Subcutaneous abdominal adipose tissue (tissue), 5 donors: ENCODE data around the gene TMEM121.

Source experiments
- H3K27ac ChIP-seq: one replicate; pipeline ENCODE4 v1.7.0; 2013; ENCODE audit warnings: low read depth, mild to moderate bottlenecking, inconsistent platforms, low read length, moderate library complexity
- H3K27me3 ChIP-seq, 5 donors: one replicate each; pipeline ENCODE4 v1.7.0; 2013; ENCODE audit warnings: low read length in 5 of 5, inconsistent platforms in 1 of 5; ENCODE audit not compliant: control insufficient read depth in 5 of 5, insufficient read depth in 4 of 5
- H3K36me3 ChIP-seq, 5 donors: one replicate each; pipeline ENCODE4 v1.7.0; 2013; ENCODE audit warnings: low read length in 5 of 5; ENCODE audit not compliant: control insufficient read depth in 5 of 5, insufficient read depth in 5 of 5
- H3K4me1 ChIP-seq, 5 donors: one replicate each; pipeline ENCODE4 v1.7.0; 2013; ENCODE audit warnings: low read length in 5 of 5, mild to moderate bottlenecking in 3 of 5, moderate library complexity in 1 of 5; ENCODE audit not compliant: control insufficient read depth in 5 of 5, insufficient read depth in 5 of 5
- H3K4me3 ChIP-seq, 5 donors: one replicate each; pipeline ENCODE4 v1.7.0; 2013; ENCODE audit warnings: low read length in 5 of 5, low read depth in 1 of 5
- H3K9ac ChIP-seq, 5 donors: one replicate each; pipeline ENCODE4 v1.7.0; 2013; ENCODE audit warnings: low read length in 5 of 5, mild to moderate bottlenecking in 4 of 5, moderate library complexity in 3 of 5
- H3K9me3 ChIP-seq, 5 donors: one replicate each; pipeline ENCODE4 v1.7.0; 2013; ENCODE audit warnings: low read length in 5 of 5; ENCODE audit not compliant: control insufficient read depth in 5 of 5
- donor health status: healthy.
- donor health status: healthy.
- donor health status: healthy.
- donor health status: healthy.
- donor health status: healthy.

TMEM121 gene

DNA sequence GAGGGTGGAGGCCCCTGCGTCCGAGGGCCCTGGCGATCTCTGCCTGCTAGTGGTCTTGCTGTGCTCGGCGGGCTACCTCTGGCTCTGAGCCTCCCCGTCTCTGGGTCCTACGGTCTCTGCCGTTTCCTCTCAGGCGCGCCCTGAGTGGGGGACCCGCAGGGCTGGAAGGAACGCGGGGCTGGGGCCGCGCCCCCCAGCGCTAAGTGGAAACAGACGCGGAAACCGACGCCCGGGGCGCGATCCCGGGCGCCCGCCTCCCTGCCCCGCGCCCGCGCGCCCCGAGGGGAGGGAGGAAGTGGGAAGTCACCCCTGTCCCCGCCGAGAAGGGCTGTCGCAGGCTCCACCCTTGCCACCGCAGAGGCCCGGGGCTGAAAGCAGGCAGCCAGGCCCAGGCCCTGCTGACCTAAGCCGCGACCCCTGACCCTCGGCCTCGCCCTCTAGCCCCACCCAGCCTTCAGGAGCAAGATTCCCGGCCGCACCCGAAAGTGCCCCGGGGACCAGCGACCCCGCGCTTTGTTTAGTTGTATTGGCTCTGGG, 38.9 kb upstream of the TMEM121 start:
- peak overlapping the region in 4 of 5 donors; percentile 58 to 75 (median 66) for H3K9ac ChIP-seq
- H3K9me3 ChIP-seq, result no peaks in the 10 kb centered on the region
- H3K4me3 ChIP-seq, result peak overlapping the region in 4 of 5 donors; percentile 67 to 84 (median 77)
- peaks cover 13 to 88% (median 76%) of the 10 kb centered on the region in 5 donors for H3K4me1 ChIP-seq
- peaks cover 0 to 8% (median 4%) of the 10 kb centered on the region in 5 donors for H3K36me3 ChIP-seq
- no peak overlapping the region for H3K27ac ChIP-seq
- H3K27me3 ChIP-seq, result peaks cover 0 to 3% (median 0%) of the 10 kb centered on the region in 5 donors

DNA sequence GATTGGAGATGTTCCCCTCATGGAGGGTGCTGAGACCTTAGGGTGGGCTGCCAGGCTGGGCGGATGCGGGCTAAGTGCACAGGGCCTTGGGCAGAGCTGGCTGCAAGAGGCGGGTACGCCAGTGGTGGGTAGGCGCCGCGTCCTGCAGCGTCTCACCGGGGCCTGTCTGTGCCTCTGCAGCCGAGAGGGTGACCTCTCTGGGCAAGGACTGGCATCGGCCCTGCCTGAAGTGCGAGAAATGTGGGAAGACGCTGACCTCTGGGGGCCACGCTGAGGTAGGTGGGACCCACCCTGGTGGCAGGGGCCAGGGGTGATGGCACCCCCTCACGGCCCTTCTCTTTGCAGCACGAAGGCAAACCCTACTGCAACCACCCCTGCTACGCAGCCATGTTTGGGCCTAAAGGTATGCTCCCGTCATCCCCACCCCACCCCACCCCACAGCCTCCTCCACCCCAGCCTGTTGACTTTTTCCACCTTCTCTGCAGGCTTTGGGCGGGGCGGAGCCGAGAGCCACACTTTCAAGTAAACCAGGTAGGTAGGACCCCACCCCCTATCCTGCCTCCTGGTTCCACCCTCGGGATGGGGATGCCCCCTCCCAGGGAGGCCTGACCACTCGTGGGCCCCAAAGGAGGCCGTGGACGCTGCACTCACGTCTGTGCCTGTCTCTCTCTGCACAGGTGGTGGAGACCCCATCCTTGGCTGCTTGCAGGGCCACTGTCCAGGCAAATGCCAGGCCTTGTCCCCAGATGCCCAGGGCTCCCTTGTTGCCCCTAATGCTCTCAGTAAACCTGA, 38.2 kb upstream of the TMEM121 start:
- Histone ChIP-seq H3K4me3 (peak overlapping the region; percentile 55 to 84 (median 75)), H3K27ac (peak overlapping the region; percentile 41), H3K27me3 (peaks cover 0 to 3% (median 0%) of the 10 kb centered on the region in 5 donors), H3K4me1 (peaks cover 11 to 82% (median 69%) of the 10 kb centered on the region in 5 donors), H3K9ac (peak overlapping the region in 4 of 5 donors; percentile 58 to 75 (median 66)), H3K36me3 (peaks cover 0 to 14% (median 9%) of the 10 kb centered on the region in 5 donors), H3K9me3 (no peaks in the 10 kb centered on the region)

DNA sequence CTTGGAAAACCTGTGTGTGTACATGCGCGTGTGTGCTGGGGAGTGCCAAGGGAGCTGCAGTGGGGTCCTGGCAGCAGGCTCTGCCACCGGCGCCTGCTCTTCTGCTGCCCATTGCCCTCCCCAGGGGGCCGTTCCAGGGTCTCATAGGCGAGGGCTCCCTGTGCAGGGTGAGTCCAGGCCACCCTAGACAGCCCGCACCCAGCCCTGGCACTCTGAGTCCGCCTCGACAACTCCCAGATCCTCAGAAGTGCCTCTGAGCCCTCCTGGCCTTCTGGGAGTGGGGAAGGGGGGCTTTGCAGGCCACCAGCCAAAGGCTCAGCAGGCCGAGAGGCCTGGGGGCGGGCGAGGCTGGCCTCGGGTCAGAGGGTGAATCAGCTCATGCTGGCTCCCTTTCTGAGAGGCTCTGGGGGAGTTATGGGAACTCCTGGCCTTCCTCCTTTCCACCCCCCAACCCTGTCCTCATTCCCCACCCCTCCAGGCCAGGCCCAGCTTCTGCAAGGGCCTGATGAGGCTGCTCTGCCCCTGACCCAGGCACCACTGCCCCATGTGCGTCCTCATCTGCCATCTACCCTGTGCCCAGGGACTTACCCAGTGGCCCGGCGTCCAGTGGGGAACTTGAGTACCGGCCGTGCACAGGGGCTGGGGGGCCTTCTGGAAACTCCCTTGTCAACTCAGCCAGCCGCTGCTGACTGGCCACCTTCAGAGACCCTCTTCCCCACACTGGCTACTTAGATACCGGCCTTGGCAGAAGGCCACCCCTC, 37.4 kb upstream of the TMEM121 start:
- Histone ChIP-seq H3K36me3 (peaks cover 0 to 18% (median 9%) of the 10 kb centered on the region in 5 donors), H3K27me3 (peaks cover 0 to 3% (median 0%) of the 10 kb centered on the region in 5 donors), H3K4me1 (peaks cover 11 to 74% (median 62%) of the 10 kb centered on the region in 5 donors), H3K9me3 (no peaks in the 10 kb centered on the region), H3K9ac (peak overlapping the region in 4 of 5 donors; percentile 12 to 59 (median 35)), H3K4me3 (peak overlapping the region; percentile 55 to 84 (median 75)), H3K27ac (peak overlapping the region; percentile 41)

DNA sequence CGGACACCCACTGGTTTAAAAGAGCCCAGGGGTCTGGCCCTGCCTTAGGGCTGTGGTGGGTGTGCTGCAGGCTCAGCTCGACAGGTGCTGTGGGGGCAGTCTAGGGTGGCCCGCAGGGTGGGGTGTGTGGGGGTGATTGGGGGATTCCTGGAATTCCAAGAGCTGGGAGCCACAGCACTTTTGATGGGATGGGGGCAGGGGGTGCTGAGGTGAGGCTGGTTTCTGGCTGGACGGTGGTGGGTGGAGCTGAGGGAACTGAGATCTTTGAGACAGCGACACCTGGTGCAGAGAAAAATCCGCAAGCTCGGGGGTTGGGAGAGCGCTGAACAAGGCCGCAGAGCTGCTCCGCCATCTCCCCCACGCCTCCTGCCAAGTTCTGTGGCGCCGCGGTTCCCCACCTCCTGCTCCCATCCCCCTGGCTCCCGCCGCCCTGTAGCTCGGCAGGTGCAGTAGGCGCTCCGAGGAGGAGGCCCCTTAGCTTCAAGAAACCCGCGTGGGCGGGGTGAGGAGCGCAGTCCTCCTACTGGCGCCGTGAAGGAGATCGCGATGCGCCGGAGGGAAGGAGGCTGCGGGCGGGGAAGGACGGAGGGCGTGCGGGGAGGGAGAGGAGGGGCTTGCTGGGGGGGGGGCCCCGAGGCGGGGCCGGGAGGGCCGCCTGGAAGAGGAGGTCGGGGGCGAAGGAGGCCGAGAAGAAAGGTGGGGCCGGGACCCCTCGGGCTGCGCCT, 36.7 kb upstream of the TMEM121 start:
- Histone ChIP-seq H3K27me3 (peaks cover 0 to 3% (median 0%) of the 10 kb centered on the region in 5 donors), H3K4me1 (peaks cover 5 to 66% (median 54%) of the 10 kb centered on the region in 5 donors), H3K27ac (peak overlapping the region; percentile 41), H3K4me3 (peak overlapping the region; percentile 40 to 84 (median 75)), H3K9me3 (no peaks in the 10 kb centered on the region), H3K36me3 (peaks cover 0 to 18% (median 9%) of the 10 kb centered on the region in 5 donors), H3K9ac (peak overlapping the region in 3 of 5 donors; percentile 61 to 72 (median 70))

- Histone ChIP-seq H3K27me3 (peaks cover 0 to 3% (median 0%) of the 10 kb centered on the region in 5 donors), H3K4me1 (peaks cover 3 to 61% (median 49%) of the 10 kb centered on the region in 5 donors), H3K9me3 (no peaks in the 10 kb centered on the region), H3K27ac (peak overlapping the region; percentile 41), H3K9ac (peak overlapping the region in 4 of 5 donors; percentile 55 to 72 (median 66)), H3K36me3 (peaks cover 0 to 18% (median 9%) of the 10 kb centered on the region in 5 donors), H3K4me3 (peak overlapping the region in 4 of 5 donors; percentile 67 to 84 (median 77))
Observed at GRCh38 chr14:105490267-105490571, 36.2 kb upstream of the TMEM121 start.

GRCh38 chr14:105490572-105491365, 35.6 kb upstream of the TMEM121 start, which contains the start of gene TEDC1:
TEDC1 (plus strand) TSS chr14:105491246; CDS start chr14:105491376, 130 bp downstream.
- H3K27ac ChIP-seq, result peak within 1 kb of the TSS; percentile 57
- peak within 1 kb of the TSS in 4 of 5 donors; percentile 55 to 72 (median 67) for H3K9ac ChIP-seq
- peaks cover 2 to 56% (median 47%) of the 10 kb centered on the region in 5 donors for H3K4me1 ChIP-seq
- H3K27me3 ChIP-seq, result peaks cover 0 to 3% (median 0%) of the 10 kb centered on the region in 5 donors
- H3K9me3 ChIP-seq, result no peaks in the 10 kb centered on the region
- peak within 1 kb of the TSS in 4 of 5 donors; percentile 67 to 84 (median 77) for H3K4me3 ChIP-seq
- H3K36me3 ChIP-seq, result peaks cover 0 to 18% (median 9%) of the 10 kb centered on the region in 5 donors

DNA sequence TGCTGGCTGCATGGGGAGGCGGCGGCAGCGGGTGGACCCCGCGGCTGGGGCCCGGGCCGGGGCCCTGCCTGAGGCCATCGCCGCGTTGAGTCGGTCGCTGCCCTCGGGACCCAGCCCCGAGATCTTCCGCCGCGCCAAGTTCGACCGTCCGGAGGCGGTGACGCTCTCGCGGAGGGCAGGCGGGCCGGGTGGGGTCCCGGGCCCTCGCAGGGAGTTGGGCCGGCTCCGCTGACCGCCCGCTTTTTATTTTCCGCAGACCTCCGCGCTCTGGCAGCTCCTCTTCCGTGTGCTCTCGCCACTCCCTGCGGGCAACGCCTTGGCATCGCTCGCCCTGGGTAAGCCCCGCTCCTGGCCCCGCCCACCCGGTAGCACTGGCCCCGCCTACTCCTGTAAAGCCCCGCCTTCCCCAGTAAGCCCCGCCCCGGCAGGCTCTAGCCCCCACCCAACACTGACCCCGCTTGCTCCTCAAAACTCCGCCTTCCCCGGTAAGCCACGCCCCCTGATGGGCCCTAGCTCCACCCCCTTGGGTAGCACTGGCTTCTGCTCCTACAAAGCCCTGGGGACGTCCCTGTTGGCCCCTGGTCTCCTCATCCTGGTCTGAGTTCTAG, 34.9 kb upstream of the TMEM121 start:
- Histone ChIP-seq H3K27ac (peak overlapping the region; percentile 57), H3K9me3 (no peaks in the 10 kb centered on the region), H3K9ac (peak overlapping the region in 4 of 5 donors; percentile 51 to 64 (median 58)), H3K4me3 (peak overlapping the region in 4 of 5 donors; percentile 59 to 79 (median 76)), H3K27me3 (peaks cover 0 to under 1% (median 0%) of the 10 kb centered on the region in 5 donors), H3K4me1 (peaks cover 0 to 49% (median 40%) of the 10 kb centered on the region in 5 donors), H3K36me3 (peaks cover 0 to 18% (median 9%) of the 10 kb centered on the region in 5 donors)

DNA sequence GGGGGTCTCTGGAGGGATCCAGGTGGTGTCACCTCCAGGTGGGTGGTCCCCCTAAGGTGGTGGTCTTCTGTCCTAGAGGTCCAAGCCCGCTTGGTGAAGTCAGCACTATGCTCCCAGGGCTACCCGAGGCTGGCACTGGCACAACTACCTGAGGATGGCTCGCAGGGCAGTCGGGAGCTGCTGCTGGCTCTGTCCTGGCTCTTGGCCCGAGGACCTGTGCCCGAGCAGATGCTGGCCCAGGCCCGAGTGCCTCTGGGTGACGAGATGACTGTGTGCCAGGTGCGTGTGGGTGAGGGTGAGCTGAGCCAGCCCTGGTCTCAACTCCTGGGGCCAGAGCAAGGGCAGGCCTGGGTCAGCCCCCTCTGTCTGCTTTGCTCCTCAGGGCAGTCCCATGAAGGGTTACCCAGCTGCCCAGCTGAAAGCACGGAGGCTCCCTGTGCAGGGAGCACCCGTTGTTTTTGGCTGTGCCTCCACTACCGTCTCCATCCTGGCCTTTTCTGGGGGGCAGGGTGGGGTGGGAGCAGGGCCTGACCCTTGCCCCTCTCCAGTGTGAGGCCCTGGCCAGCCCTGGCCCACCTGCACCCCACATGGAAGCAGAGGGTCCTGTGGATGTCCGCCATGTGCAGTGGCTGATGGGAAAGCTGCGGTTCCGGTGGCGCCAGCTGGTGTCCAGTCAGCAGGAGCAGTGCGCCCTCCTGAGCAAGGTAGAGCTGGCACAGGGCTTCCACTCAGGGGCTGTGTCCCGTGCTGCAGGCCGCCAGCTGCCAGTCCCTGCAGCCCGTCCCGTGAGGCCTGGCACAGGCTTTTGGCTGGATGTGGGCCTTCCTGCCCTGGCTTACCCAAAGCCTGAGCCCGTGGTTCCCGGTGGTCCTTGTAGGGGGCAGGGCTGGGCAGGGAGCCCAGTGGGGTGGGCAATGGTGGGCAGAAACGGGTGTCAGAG, 34.1 kb upstream of the TMEM121 start:
- Histone ChIP-seq H3K27me3 (no peaks in the 10 kb centered on the region), H3K4me1 (peaks cover 0 to 40% (median 33%) of the 10 kb centered on the region in 5 donors), H3K9ac (no peak overlapping the region), H3K27ac (no peak overlapping the region), H3K36me3 (peaks cover 0 to 21% (median 10%) of the 10 kb centered on the region in 5 donors), H3K9me3 (no peaks in the 10 kb centered on the region), H3K4me3 (peak overlapping the region in 2 of 5 donors; percentile 75 to 79)
